ENCODE results near the gene FABP3. TPM values are rescaled to one million over a fixed set of nuclear protein-coding genes. Genes with fewer than 3 reads are reported as not detected.
A peak's percentile ranks its signal among the peaks of the same experiment; 100 is the strongest.

The FABP3 gene
- total and polyA plus RNA-seq, 10 of the 15 experiments (the other 5 are each of a cell fraction or from before 2014, with no cell fraction given), result 0.36 to 1.2 (median 0.67) TPM; not detected in 2

- ChIA-PET POLR2A (interaction anchor here (0.6 to 1.4 kb wide), 5 partner anchors 21 to 155 kb away, joined by 3 to 6 read pairs (median 4); partner anchors contain the start of genes FABP3 and ZCCHC17), SMC1A (ENCODE audit: uncharacterized antibody, unreplicated experiment) (interaction anchor here (0.6 to 11.5 kb wide), 17 partner anchors 10 to 394 kb away, joined by 3 to 132 read pairs (median 3); partner anchors contain the start of genes FABP3, SNRNP40 and ZCCHC17), RAD21 (ENCODE audit: unreplicated experiment) (interaction anchor here (0.6 to 5.1 kb wide), 18 partner anchors 10 to 250 kb away, joined by 3 to 99 read pairs (median 4); partner anchors contain the start of genes FABP3, HCRTR1, PEF1 and SNRNP40), CTCF (interaction anchor here (0.5 to 6.3 kb wide), 57 partner anchors 8 to 418 kb away, joined by 3 to 204 read pairs (median 4); partner anchors contain the start of genes FABP3, PEF1, SERINC2 and SNRNP40)
- ATAC-seq, result peak; percentile 98
- Histone ChIP-seq H2AFZ (ENCODE audit: control insufficient read depth, low read depth, low read length) (peak overlapping the region; percentile 89), H4K20me1 (ENCODE audit: control insufficient read depth, insufficient read depth) (no peaks in the 10 kb centered on the region), H3K4me1 (ENCODE audit: control insufficient read depth, insufficient read depth, low read length) (peaks cover 2% of the 10 kb centered on the region), H3K27me3 (replicated peaks in 1 of 2; ENCODE audit: control insufficient read depth in 2 of 2, insufficient read depth in 2 of 2, low read length in 1 of 2) (no peaks in the 10 kb centered on the region; a peak in 1 of 4 replicates), H3K4me2 (ENCODE audit: control insufficient read depth, insufficient read depth) (peak overlapping the region; percentile 81), H3K4me3 (peak overlapping the region; percentile 50; the same call in 1 of the 2 replicates), H3K36me3 (ENCODE audit: control insufficient read depth in 2 of 2, insufficient read depth in 2 of 2, low read length in 1 of 2) (no peaks in the 10 kb centered on the region), H3K9ac (ENCODE audit: control insufficient read depth, insufficient read depth, low read length) (peak overlapping the region; percentile 18; the same call in 1 of the 2 replicates), H3K9me3 (replicated peaks; ENCODE audit: control insufficient read depth, insufficient read depth, low read length) (no peaks in the 10 kb centered on the region), H3K27ac (ENCODE audit: control insufficient read depth, insufficient read depth) (no peak overlapping the region), H3K79me2 (ENCODE audit: control insufficient read depth, insufficient read depth, low read length) (no peaks in the 10 kb centered on the region)
- no TSS peak for BruUV-seq (replicated peaks)
- FAIRE-seq, result peak; percentile 13
- intact Hi-C loops (cut with micrococcal nuclease; ENCODE audit: unreplicated experiment), result loop anchor here (1.0 kb wide), 2 partner anchors 28 to 155 kb away; no protein-coding TSS in a partner anchor
- WGBS (ENCODE audit: insufficient coverage, insufficient replicate concordance, low lambda C conversion rate, missing lambda C conversion rate), result under 1% methylated on average over 36 of the region's 36 CpGs
- in situ Hi-C loops (cut with MboI), result no loop called here
- peak; percentile 21 for DNase-seq (ENCODE audit: low read depth, low spot score)
- TF ChIP-seq HDAC6 (IDR thresholded peaks at IDR 0.05; ENCODE audit: unreplicated experiment), result no peak
- TF ChIP-seq PBX3 (IDR thresholded peaks at IDR 0.05; ENCODE audit: insufficient replicate concordance, low read depth, low read length), result no peak
- no peak for TF ChIP-seq SMAD5 (IDR thresholded peaks at IDR 0.05; ENCODE audit: low read depth)
- TF ChIP-seq TCF12 (IDR thresholded peaks at IDR 0.05; ENCODE audit: low read depth, low read length), result 0 out of 2 replicates have a peak, but pooled peaks have one; percentile 18
- TF ChIP-seq CBX5 (IDR thresholded peaks at IDR 0.05; ENCODE audit: low read depth), result no peak
- no peak for TF ChIP-seq SMAD1 (IDR thresholded peaks at IDR 0.05; ENCODE audit: low read depth, partially characterized antibody)
- TF ChIP-seq BCL11A (IDR thresholded peaks at IDR 0.05; ENCODE audit: low read depth, low read length), result no peak
- peak; percentile 63 for TF ChIP-seq YY1 (IDR thresholded peaks at IDR 0.05; ENCODE audit: low read depth, low read length)
- peak; percentile 64; the same call in 1 of the 2 replicates for TF ChIP-seq ZNF24 (IDR thresholded peaks at IDR 0.05)
- TF ChIP-seq PML (IDR thresholded peaks at IDR 0.05; ENCODE audit: low read length), result no peak
- no peak for TF ChIP-seq BMI1 (IDR thresholded peaks at IDR 0.05; ENCODE audit: borderline replicate concordance)
- no peak for TF ChIP-seq SKIL (IDR thresholded peaks at IDR 0.05; ENCODE audit: low read depth, poor library complexity, severe bottlenecking)
- 0 out of 2 replicates have a peak, but pooled peaks have one; percentile 28 for TF ChIP-seq ELK1 (IDR thresholded peaks at IDR 0.05; ENCODE audit: low read depth, low read length)
- no peak for TF ChIP-seq CBX3 (IDR thresholded peaks at IDR 0.05; ENCODE audit: borderline replicate concordance, low read depth)
- peak; percentile 92 for TF ChIP-seq IKZF1 (conservative IDR thresholded peaks at IDR 0.05)
- TF ChIP-seq IRF4 (IDR thresholded peaks at IDR 0.05; ENCODE audit: low read depth, low read length), result no peak
- no peak for TF ChIP-seq SPI1 (IDR thresholded peaks at IDR 0.05; ENCODE audit: borderline replicate concordance, insufficient read depth, low read depth, low read length)
- TF ChIP-seq SREBF2 (IDR thresholded peaks at IDR 0.05; ENCODE audit: low read length), result no peak
These were observed 21.8 kb upstream of the FABP3 start for GRCh38 chr1:31394584-31395193.

All from GM12878 (cell line).